GM23338 (cell line): Measurements from ENCODE around the gene RS1. TPM values are rescaled to one million over a fixed set of nuclear protein-coding genes. Genes with fewer than 3 reads are reported as not detected.

Source experiments
- ATAC-seq: fragments of 200-7000 bp; cut with Tn5 transposase; 3 replicates; pipeline ENCODE4 v1.9.1; 2020
- DNase-seq: peaks from one replicate; pipeline ENCODE4 v3.0.0-alpha.2; 2015; ENCODE audit warnings: low spot score
- H2AFZ ChIP-seq: fragments of 200-600 bp; sonication (generic); 2 replicates; pipeline ENCODE4 v1.8.0; 2016; ENCODE audit warnings: antibody characterized with exemption, mild to moderate bottlenecking, moderate library complexity
- H3F3A ChIP-seq: fragments of 200-600 bp; sonication (generic); replicated peaks from 2 replicates; pipeline ENCODE4 v1.8.0; 2017; ENCODE audit warnings: antibody characterized with exemption, mixed run types, low read depth
- H3K27ac ChIP-seq: fragments of 200-600 bp; sonication (generic); 2 replicates; pipeline ENCODE4 v1.6.1; 2016; ENCODE audit warnings: low read depth
- H3K27me3 ChIP-seq: fragments of 200-600 bp; sonication (generic); 2 replicates; pipeline ENCODE4 v1.8.0; 2016; ENCODE audit warnings: mild to moderate bottlenecking, mixed run types, moderate library complexity; ENCODE audit not compliant: insufficient read depth
- H3K36me3 ChIP-seq: fragments of 200-600 bp; sonication (generic); 2 replicates; pipeline ENCODE4 v1.8.0; 2016; ENCODE audit warnings: mild to moderate bottlenecking; ENCODE audit not compliant: insufficient read depth
- H3K4me1 ChIP-seq: fragments of 200-600 bp; sonication (generic); 2 replicates; pipeline ENCODE4 v1.8.0; 2016; ENCODE audit warnings: mild to moderate bottlenecking, moderate library complexity; ENCODE audit not compliant: insufficient read depth
- H3K4me2 ChIP-seq: fragments of 200-600 bp; sonication (generic); 2 replicates; pipeline ENCODE4 v1.7.1; 2017; ENCODE audit warnings: mixed run types
- H3K4me3 ChIP-seq: fragments of 200-600 bp; sonication (generic); 2 replicates; pipeline ENCODE4 v1.6.1; 2016; ENCODE audit warnings: mixed run types
- H3K79me2 ChIP-seq: fragments of 200-600 bp; sonication (generic); replicated peaks from 2 replicates; pipeline ENCODE4 v1.8.0; 2017; ENCODE audit warnings: mild to moderate bottlenecking; ENCODE audit not compliant: insufficient read depth
- H3K9me2 ChIP-seq: fragments of 200-600 bp; sonication (generic); 2 replicates; pipeline ENCODE4 v1.8.0; 2017; ENCODE audit not compliant: insufficient read depth
- H4K20me1 ChIP-seq: fragments of 200-600 bp; sonication (generic); replicated peaks from 2 replicates; pipeline ENCODE4 v1.8.0; 2017; ENCODE audit warnings: mild to moderate bottlenecking; ENCODE audit not compliant: insufficient read depth
- H3K27ac Mint-ChIP-seq: 2 replicates; pipeline ENCODE4 v1.8.0; 2020; ENCODE audit warnings: inconsistent platforms, mild to moderate bottlenecking, moderate library complexity, mixed read lengths
- H3K27me3 Mint-ChIP-seq: 3 replicates; pipeline ENCODE4 v1.8.0; 2022; ENCODE audit warnings: low read depth, mild to moderate bottlenecking, moderate library complexity, mixed read lengths, inconsistent platforms; ENCODE audit not compliant: insufficient read depth, poor library complexity
- H3K36me3 Mint-ChIP-seq: 3 replicates; pipeline ENCODE4 v1.8.0; 2021; ENCODE audit warnings: low read depth, mild to moderate bottlenecking, inconsistent platforms, moderate library complexity, mixed read lengths
- H3K4me1 Mint-ChIP-seq: 3 replicates; pipeline ENCODE4 v1.8.0; 2020; ENCODE audit warnings: mild to moderate bottlenecking, inconsistent platforms, mixed read lengths
- H3K4me3 Mint-ChIP-seq: 3 replicates; pipeline ENCODE4 v1.8.0; 2021; ENCODE audit warnings: moderate library complexity, mild to moderate bottlenecking, inconsistent platforms, mixed read lengths
- H3K9me3 Mint-ChIP-seq: 3 replicates; pipeline ENCODE4 v1.8.0; 2020; ENCODE audit warnings: moderate library complexity, mild to moderate bottlenecking, inconsistent platforms, mixed read lengths
- CREB1 ChIP-seq: fragments of 250-450 bp; sonication (Bioruptor Pico); IDR thresholded peaks from 2 replicates; pipeline ENCODE4 v1.5.0; 2020; ENCODE audit warnings: low read depth, mild to moderate bottlenecking, moderate library complexity
- EZH2 ChIP-seq: fragments of 200-600 bp; sonication (generic); IDR thresholded peaks from one replicate; pipeline ENCODE4 v1.8.0; 2017; ENCODE audit warnings: antibody characterized with exemption, mild to moderate bottlenecking, low read depth; ENCODE audit not compliant: unreplicated experiment
- EZH2phosphoT487 ChIP-seq: fragments of 200-600 bp; sonication (generic); IDR thresholded peaks from one replicate; pipeline ENCODE4 v1.8.1; 2018; ENCODE audit warnings: antibody characterized with exemption; ENCODE audit not compliant: unreplicated experiment
- JUNB ChIP-seq: IDR thresholded peaks from one replicate; pipeline ENCODE4 v1.6.1; 2016; ENCODE audit warnings: antibody characterized with exemption; ENCODE audit not compliant: unreplicated experiment
- NANOG ChIP-seq: IDR thresholded peaks from 2 replicates; pipeline ENCODE4 v1.6.1; 2016; ENCODE audit warnings: antibody characterized with exemption, borderline replicate concordance
- POLR2AphosphoS5 ChIP-seq: IDR thresholded peaks from 2 replicates; pipeline ENCODE4 v1.6.1; 2016; ENCODE audit warnings: antibody characterized with exemption, low read depth
- REST ChIP-seq: IDR thresholded peaks from one replicate; pipeline ENCODE4 v1.6.1; 2018; ENCODE audit warnings: antibody characterized with exemption; ENCODE audit not compliant: unreplicated experiment
- STAT1 ChIP-seq: IDR thresholded peaks from one replicate; pipeline ENCODE4 v1.6.1; 2016; ENCODE audit warnings: antibody characterized with exemption; ENCODE audit not compliant: unreplicated experiment
- ZNF114 ChIP-seq: fragments of 250-450 bp; sonication (Bioruptor Pico); IDR thresholded peaks from 2 replicates; pipeline ENCODE4 v1.5.0; 2020; ENCODE audit warnings: mild to moderate bottlenecking, moderate library complexity
- ZNF331 ChIP-seq: fragments of 250-450 bp; sonication (Bioruptor Pico); IDR thresholded peaks from 2 replicates; pipeline ENCODE4 v1.5.0; 2020; ENCODE audit warnings: low read depth, mild to moderate bottlenecking, moderate library complexity
- polyA plus RNA-seq: library from polyadenylated mRNA; unstranded; fragments of >200 nt; fragmentation: Nextera tagmentation; extraction: Ambion mirVana; gene quantifications from 2 replicates; pipeline ENCODE4 v1.2.1, GENCODE V29; 2016
- total RNA-seq: library from RNA; depleted of rRNA; stranded (reverse); fragments of >200 nt; shearing (Covaris generic); gene quantifications from 2 replicates; pipeline ENCODE4 v1.2.3, GENCODE V29; 2014
- TF ChIP-seq, protein P1 (sequence below): IDR thresholded peaks from 2 replicates; pipeline ENCODE4 v1.6.1; 2016; ENCODE audit warnings: antibody characterized with exemption
- TF ChIP-seq, protein P2 (sequence below), 2 experiments: fragments of 200-600 bp in 1 of 2; sonication (generic) in 1 of 2; conservative IDR thresholded peaks; 2 replicates each; pipeline versions ENCODE4 v1.5.1 to v1.6.1; 2016 to 2017; ENCODE audit warnings: antibody characterized with exemption in 2 of 2, low read depth in 2 of 2, mild to moderate bottlenecking in 2 of 2, moderate library complexity in 1 of 2
- TF ChIP-seq, protein P3 (sequence below): fragments of 250-450 bp; sonication (Bioruptor Pico); IDR thresholded peaks from 2 replicates; pipeline ENCODE4 v1.5.0; 2020; ENCODE audit warnings: mild to moderate bottlenecking, moderate library complexity

RS1 gene
- total and polyA plus RNA-seq, 2 experiments from 2014 or later: not detected

DNA sequence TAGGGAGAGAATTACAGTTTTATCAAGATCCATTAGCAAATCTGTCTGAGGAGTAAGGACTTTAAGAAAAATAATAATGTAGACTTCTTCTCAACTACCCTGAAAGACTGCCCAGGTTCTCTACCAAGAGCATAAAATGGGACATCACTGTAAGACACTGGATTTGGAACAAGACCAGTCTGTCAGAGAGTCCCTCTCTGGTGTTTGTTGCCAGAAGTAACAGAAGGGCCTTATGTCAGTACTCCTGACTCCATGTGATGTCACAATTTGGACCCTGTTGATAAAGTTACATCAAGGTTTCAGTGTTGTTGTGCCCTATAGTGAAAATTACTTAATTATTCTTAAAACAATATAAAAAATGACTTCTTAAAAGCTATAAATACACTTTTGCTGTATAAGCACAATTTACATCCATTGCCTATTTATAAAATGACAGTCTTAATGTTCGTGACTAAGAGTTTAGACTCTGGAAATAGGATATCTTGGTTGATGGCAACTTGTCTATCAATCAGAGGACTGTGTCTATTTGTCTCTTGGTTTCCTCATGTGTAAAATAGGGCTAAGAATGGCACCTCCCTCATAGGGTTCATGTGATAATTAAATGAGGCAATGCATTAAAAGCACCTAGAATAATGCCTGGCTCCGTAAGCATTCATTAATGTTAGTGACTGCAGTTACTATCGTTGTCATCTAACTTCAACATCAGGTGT is 57.8 kb downstream of the RS1 start:
- no peak for ATAC-seq
- Mint-ChIP-seq H3K27ac (no peak overlapping the region), H3K36me3 (peaks cover 11% of the 10 kb centered on the region), H3K4me1 (peaks cover 6% of the 10 kb centered on the region; the same call in 2 of the 3 replicates), H3K9me3 (no peaks in the 10 kb centered on the region), H3K4me3 (no peak overlapping the region), H3K27me3 (no peaks in the 10 kb centered on the region)
- Histone ChIP-seq H3K79me2 (no peaks in the 10 kb centered on the region), H3K36me3 (peaks cover 5% of the 10 kb centered on the region), H3K27ac (no peak overlapping the region), H3K9me2 (no peaks in the 10 kb centered on the region), H2AFZ (no peak overlapping the region), H3F3A (no peaks in the 10 kb centered on the region), H3K4me1 (no peaks in the 10 kb centered on the region), H3K4me2 (no peak overlapping the region), H4K20me1 (no peaks in the 10 kb centered on the region; the same call in 1 of the 2 replicates), H3K4me3 (no peak overlapping the region), H3K27me3 (no peaks in the 10 kb centered on the region)
- DNase-seq: no peak
- TF ChIP-seq ZNF114: no peak
- no peak for TF ChIP-seq NANOG
- no peak for TF ChIP-seq JUNB
- TF ChIP-seq, protein P1, sequence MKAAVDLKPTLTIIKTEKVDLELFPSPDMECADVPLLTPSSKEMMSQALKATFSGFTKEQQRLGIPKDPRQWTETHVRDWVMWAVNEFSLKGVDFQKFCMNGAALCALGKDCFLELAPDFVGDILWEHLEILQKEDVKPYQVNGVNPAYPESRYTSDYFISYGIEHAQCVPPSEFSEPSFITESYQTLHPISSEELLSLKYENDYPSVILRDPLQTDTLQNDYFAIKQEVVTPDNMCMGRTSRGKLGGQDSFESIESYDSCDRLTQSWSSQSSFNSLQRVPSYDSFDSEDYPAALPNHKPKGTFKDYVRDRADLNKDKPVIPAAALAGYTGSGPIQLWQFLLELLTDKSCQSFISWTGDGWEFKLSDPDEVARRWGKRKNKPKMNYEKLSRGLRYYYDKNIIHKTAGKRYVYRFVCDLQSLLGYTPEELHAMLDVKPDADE: no peak
- TF ChIP-seq REST: no peak
- no peak for TF ChIP-seq STAT1
- no peak for TF ChIP-seq EZH2
- TF ChIP-seq, protein P2, sequence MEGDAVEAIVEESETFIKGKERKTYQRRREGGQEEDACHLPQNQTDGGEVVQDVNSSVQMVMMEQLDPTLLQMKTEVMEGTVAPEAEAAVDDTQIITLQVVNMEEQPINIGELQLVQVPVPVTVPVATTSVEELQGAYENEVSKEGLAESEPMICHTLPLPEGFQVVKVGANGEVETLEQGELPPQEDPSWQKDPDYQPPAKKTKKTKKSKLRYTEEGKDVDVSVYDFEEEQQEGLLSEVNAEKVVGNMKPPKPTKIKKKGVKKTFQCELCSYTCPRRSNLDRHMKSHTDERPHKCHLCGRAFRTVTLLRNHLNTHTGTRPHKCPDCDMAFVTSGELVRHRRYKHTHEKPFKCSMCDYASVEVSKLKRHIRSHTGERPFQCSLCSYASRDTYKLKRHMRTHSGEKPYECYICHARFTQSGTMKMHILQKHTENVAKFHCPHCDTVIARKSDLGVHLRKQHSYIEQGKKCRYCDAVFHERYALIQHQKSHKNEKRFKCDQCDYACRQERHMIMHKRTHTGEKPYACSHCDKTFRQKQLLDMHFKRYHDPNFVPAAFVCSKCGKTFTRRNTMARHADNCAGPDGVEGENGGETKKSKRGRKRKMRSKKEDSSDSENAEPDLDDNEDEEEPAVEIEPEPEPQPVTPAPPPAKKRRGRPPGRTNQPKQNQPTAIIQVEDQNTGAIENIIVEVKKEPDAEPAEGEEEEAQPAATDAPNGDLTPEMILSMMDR (conservative IDR thresholded peaks at IDR 0.05; ENCODE audit: low read depth in 2 of 2): no peak
- no peak for TF ChIP-seq ZNF331 (CRISPR knock-in tag)
- TF ChIP-seq, protein P3, sequence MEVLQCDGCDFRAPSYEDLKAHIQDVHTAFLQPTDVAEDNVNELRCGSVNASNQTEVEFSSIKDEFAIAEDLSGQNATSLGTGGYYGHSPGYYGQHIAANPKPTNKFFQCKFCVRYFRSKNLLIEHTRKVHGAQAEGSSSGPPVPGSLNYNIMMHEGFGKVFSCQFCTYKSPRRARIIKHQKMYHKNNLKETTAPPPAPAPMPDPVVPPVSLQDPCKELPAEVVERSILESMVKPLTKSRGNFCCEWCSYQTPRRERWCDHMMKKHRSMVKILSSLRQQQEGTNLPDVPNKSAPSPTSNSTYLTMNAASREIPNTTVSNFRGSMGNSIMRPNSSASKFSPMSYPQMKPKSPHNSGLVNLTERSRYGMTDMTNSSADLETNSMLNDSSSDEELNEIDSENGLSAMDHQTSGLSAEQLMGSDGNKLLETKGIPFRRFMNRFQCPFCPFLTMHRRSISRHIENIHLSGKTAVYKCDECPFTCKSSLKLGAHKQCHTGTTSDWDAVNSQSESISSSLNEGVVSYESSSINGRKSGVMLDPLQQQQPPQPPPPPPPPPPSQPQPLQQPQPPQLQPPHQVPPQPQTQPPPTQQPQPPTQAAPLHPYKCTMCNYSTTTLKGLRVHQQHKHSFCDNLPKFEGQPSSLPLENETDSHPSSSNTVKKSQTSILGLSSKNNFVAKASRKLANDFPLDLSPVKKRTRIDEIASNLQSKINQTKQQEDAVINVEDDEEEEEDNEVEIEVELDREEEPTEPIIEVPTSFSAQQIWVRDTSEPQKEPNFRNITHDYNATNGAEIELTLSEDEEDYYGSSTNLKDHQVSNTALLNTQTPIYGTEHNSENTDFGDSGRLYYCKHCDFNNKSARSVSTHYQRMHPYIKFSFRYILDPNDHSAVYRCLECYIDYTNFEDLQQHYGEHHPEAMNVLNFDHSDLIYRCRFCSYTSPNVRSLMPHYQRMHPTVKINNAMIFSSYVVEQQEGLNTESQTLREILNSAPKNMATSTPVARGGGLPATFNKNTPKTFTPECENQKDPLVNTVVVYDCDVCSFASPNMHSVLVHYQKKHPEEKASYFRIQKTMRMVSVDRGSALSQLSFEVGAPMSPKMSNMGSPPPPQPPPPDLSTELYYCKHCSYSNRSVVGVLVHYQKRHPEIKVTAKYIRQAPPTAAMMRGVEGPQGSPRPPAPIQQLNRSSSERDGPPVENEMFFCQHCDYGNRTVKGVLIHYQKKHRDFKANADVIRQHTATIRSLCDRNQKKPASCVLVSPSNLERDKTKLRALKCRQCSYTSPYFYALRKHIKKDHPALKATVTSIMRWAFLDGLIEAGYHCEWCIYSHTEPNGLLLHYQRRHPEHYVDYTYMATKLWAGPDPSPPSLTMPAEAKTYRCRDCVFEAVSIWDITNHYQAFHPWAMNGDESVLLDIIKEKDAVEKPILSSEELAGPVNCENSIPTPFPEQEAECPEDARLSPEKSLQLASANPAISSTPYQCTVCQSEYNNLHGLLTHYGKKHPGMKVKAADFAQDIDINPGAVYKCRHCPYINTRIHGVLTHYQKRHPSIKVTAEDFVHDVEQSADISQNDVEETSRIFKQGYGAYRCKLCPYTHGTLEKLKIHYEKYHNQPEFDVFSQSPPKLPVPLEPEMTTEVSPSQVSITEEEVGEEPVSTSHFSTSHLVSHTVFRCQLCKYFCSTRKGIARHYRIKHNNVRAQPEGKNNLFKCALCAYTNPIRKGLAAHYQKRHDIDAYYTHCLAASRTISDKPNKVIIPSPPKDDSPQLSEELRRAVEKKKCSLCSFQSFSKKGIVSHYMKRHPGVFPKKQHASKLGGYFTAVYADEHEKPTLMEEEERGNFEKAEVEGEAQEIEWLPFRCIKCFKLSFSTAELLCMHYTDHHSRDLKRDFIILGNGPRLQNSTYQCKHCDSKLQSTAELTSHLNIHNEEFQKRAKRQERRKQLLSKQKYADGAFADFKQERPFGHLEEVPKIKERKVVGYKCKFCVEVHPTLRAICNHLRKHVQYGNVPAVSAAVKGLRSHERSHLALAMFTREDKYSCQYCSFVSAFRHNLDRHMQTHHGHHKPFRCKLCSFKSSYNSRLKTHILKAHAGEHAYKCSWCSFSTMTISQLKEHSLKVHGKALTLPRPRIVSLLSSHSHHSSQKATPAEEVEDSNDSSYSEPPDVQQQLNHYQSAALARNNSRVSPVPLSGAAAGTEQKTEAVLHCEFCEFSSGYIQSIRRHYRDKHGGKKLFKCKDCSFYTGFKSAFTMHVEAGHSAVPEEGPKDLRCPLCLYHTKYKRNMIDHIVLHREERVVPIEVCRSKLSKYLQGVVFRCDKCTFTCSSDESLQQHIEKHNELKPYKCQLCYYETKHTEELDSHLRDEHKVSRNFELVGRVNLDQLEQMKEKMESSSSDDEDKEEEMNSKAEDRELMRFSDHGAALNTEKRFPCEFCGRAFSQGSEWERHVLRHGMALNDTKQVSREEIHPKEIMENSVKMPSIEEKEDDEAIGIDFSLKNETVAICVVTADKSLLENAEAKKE (CRISPR knock-in tag): no peak
- TF ChIP-seq CREB1 (CRISPR knock-in tag): no peak
- TF ChIP-seq POLR2AphosphoS5: no peak
- no peak for TF ChIP-seq EZH2phosphoT487
